Body of pancreas (tissue), 4 donors: ENCODE measurements around the gene AMTN.

Experiments
- CTCF ChIP-seq, 7 experiments: fragments of 450-650 bp in 4 of 7; fragments of 200-600 bp in 3 of 7; sonication (generic) in 3 of 7; IDR thresholded peaks; one replicate each; pipeline ENCODE4 v1.5.1; 2016 to 2019; ENCODE audit warnings: antibody characterized with exemption in 7 of 7
- POLR2A ChIP-seq, 3 donors: fragments of 450-650 bp; IDR thresholded peaks; one replicate each; pipeline ENCODE4 v1.6.1; 2016; ENCODE audit warnings: antibody characterized with exemption in 3 of 3, mild to moderate bottlenecking in 2 of 3

DNA sequence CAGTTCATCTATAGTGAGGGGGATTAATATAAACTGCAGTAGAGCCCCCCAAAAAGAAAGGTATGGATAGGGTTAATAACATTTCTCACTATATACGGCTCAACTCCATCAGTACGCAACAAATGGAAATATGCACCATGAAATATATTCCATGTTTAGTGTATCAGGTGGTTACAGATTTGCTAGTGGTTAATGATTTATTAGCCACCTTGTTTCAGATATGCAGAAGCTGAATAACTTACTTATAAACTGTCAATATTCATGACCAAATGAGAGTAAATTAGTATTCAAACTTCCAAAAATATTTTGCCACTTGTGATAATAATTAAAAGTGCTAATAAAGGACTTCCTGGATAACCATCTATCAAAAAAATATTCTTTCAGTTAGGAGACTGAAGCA lies 14.8 kb downstream of the AMTN start:
- no peak for TF ChIP-seq CTCF (IDR thresholded peaks at IDR 0.05)
- TF ChIP-seq POLR2A (IDR thresholded peaks at IDR 0.05), result no peak
